ENCODE results near the gene PEX10. TPM values are rescaled to one million over a fixed set of nuclear protein-coding genes. Genes with fewer than 3 reads are reported as not detected.

PEX10 gene
- total RNA-seq, 2 donors from 2014 or later: 10.7 to 18.9 TPM

Other genes with a start within 250 kb of the PEX10 start
- gene FAAP20, start 217.8 kb downstream of the PEX10 start, total RNA-seq: 10 to 100 TPM; 43.4 to 61.8 TPM
- 10 to 100 TPM; 16.5 to 42.7 TPM for gene SKI, start 184.2 kb downstream of the PEX10 start, total RNA-seq
- 1 to 10 TPM; 4.0 to 7.5 TPM for gene MORN1, start 21.0 kb downstream of the PEX10 start, total RNA-seq
- gene RER1, start 20.7 kb downstream of the PEX10 start, total RNA-seq: 100 to 1,000 TPM; 139 to 161 TPM
- gene PLCH2, start 63.7 kb upstream of the PEX10 start, total RNA-seq: 1 to 10 TPM; 5.5 to 6.9 TPM
- 10 to 100 TPM; 37.7 to 70.5 TPM for gene PANK4, start 114.0 kb upstream of the PEX10 start, total RNA-seq
- gene HES5, start 117.7 kb upstream of the PEX10 start, total RNA-seq: not detected
- 100 to 1,000 TPM in 1 of 2 donors, 10 to 100 TPM in 1; 93.2 to 118 TPM for gene TNFRSF14, start 143.8 kb upstream of the PEX10 start, total RNA-seq
- gene PRXL2B, start 174.2 kb upstream of the PEX10 start, total RNA-seq: 10 to 100 TPM in 1 of 2 donors, 1 to 10 TPM in 1; 9.1 to 18.5 TPM
- gene MMEL1, start 220.5 kb upstream of the PEX10 start, total RNA-seq: under 1 TPM in 1 of 2 donors, not detected in 1; 0.81 TPM